GM04504 (cell line): Measurements from ENCODE around the gene SRP19.
"Not testable (repeated sequence)": the region's sequence is repeated elsewhere in the genome, so short reads cannot be mapped to it uniquely, and the experiment has no call there.

Experiments used
- DNase-seq: peaks from one replicate; pipeline ENCODE4 v3.0.0-alpha.2; 2012; ENCODE audit warnings: low read depth

Gene SRP19

GRCh38 chr5:112870966-112871365 is 9.9 kb downstream of the SRP19 start:
- no peak for DNase-seq

- DNase-seq = no peak
These were observed 15.3 kb downstream of the SRP19 start for GRCh38 chr5:112876362-112876761.

- DNase-seq = no peak
These were observed 17.0 kb downstream of the SRP19 start for GRCh38 chr5:112878101-112878500.

GRCh38 chr5:112878760-112879159 is 17.7 kb downstream of the SRP19 start:
- DNase-seq = no peak

- DNase-seq = no peak
These were observed 19.3 kb downstream of the SRP19 start for GRCh38 chr5:112880219-112880964.

GRCh38 chr5:112883192-112883591 is 22.1 kb downstream of the SRP19 start:
- DNase-seq = no peak

GRCh38 chr5:112885001-112885400 is 23.9 kb downstream of the SRP19 start:
- no peak for DNase-seq

GRCh38 chr5:112886975-112887374 is 25.9 kb downstream of the SRP19 start:
- DNase-seq = no peak

GRCh38 chr5:112892066-112892465 is 31.0 kb downstream of the SRP19 start:
- not testable (repeated sequence) for DNase-seq

GRCh38 chr5:112892776-112893175 is 31.7 kb downstream of the SRP19 start:
- no peak for DNase-seq

GRCh38 chr5:112895682-112896081 is 34.6 kb downstream of the SRP19 start:
- DNase-seq = no peak

- no peak for DNase-seq
These were observed 41.5 kb downstream of the SRP19 start for GRCh38 chr5:112902561-112902960.

GRCh38 chr5:112904996-112905395 is 43.9 kb downstream of the SRP19 start:
- DNase-seq = not testable (repeated sequence)

- no peak for DNase-seq
These were observed 45.5 kb downstream of the SRP19 start for GRCh38 chr5:112906637-112907036.

- no peak for DNase-seq
These were observed 46.1 kb downstream of the SRP19 start for GRCh38 chr5:112907166-112907631.

GRCh38 chr5:112908854-112909253 is 47.8 kb downstream of the SRP19 start:
- no peak for DNase-seq

GRCh38 chr5:112910529-112910928 is 49.4 kb downstream of the SRP19 start:
- no peak for DNase-seq

- no peak for DNase-seq
These were observed 53.5 kb downstream of the SRP19 start for GRCh38 chr5:112914584-112914983.

- no peak for DNase-seq
These were observed 54.7 kb downstream of the SRP19 start for GRCh38 chr5:112915831-112916230.

GRCh38 chr5:112917453-112917995 is 56.4 kb downstream of the SRP19 start:
- no peak for DNase-seq

GRCh38 chr5:112918136-112918535 is 57.0 kb downstream of the SRP19 start:
- DNase-seq = no peak

GRCh38 chr5:112918679-112919078 is 57.6 kb downstream of the SRP19 start:
- DNase-seq = no peak
